ENCODE results near the gene PRR3. TPM values are rescaled to one million over a fixed set of nuclear protein-coding genes. Genes with fewer than 3 reads are reported as not detected.

PRR3 gene
- polyA plus RNA-seq, 3 donors = 2.8 to 7.1 (median 3.6) TPM

DNA sequence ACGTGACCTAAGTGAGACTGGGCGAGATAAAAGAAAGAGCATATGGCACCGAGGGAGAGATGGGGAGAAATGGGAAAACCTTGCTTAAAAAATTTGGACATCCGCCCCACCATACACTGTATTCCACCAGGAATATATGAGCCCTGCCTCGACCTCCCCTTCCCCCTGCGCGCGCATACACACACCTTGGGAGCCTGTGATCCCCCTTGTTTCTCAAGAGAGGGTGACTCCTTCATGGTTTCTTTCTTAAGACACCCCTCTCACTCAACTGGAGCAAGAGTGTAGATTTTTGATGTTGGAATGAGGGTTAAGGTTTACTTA is 14.6 kb downstream of the PRR3 start:
- Histone ChIP-seq H3K36me3 (replicated peaks in 1 of 2; ENCODE audit: control insufficient read depth in 1 of 2, insufficient read depth in 2 of 2, low read length in 2 of 2) (peaks cover 3 to 26% of the 10 kb centered on the region in 2 donors), H3K4me2 (replicated peaks; ENCODE audit: extremely low read depth, low read length, poor library complexity, severe bottlenecking) (peak overlapping the region; percentile 92), H4K20me1 (ENCODE audit: insufficient read depth, low read length) (peaks cover 51% of the 10 kb centered on the region), H3K9ac (ENCODE audit: insufficient read depth, low read length, poor library complexity, severe bottlenecking) (peak overlapping the region; percentile 83), H3K4me1 (ENCODE audit: control insufficient read depth in 1 of 2, insufficient read depth in 2 of 2, low read length in 2 of 2) (peaks cover 23 to 33% of the 10 kb centered on the region in 2 donors), H3K27me3 (ENCODE audit: control insufficient read depth in 2 of 2, insufficient read depth in 2 of 2, low read length in 2 of 2) (no peaks in the 10 kb centered on the region), H3K27ac (ENCODE audit: low read depth in 1 of 2, low read length in 2 of 2) (peak overlapping the region; percentile 93 to 97), H3K79me2 (ENCODE audit: insufficient read depth, low read length) (peaks cover 53% of the 10 kb centered on the region), H2AFZ (ENCODE audit: insufficient read depth, low read depth, low read length, poor library complexity, severe bottlenecking) (peak overlapping the region; percentile 74), H3K4me3 (replicated peaks in 1 of 3; ENCODE audit: low read depth in 2 of 3, low read length in 3 of 3) (peak overlapping the region; percentile 76 to 87 (median 79)), H3K9me3 (replicated peaks in 1 of 2; ENCODE audit: control insufficient read depth in 1 of 2, insufficient read depth in 1 of 2, low read length in 2 of 2) (no peaks in the 10 kb centered on the region)
- Mint-ChIP-seq H3K4me1 (peaks cover 40% of the 10 kb centered on the region), H3K9me3 (no peaks in the 10 kb centered on the region), H3K36me3 (peaks cover 14 to 26% of the 10 kb centered on the region in 2 donors), H3K27ac (peak overlapping the region; percentile 98 to 100 (median 99)), H3K27me3 (ENCODE audit: low read depth in 3 of 3) (peaks cover 1 to 5% (median 2%) of the 10 kb centered on the region in 3 donors), H3K4me3 (peak overlapping the region; percentile 96 to 99)
- TF ChIP-seq CTCF (IDR thresholded peaks at IDR 0.05) = no peak
- intact Hi-C loops (cut with micrococcal nuclease) = loop anchor here (2.0 kb wide), 2 partner anchors 15 to 45 kb away; partner anchors contain the start of genes GNL1 (in 2 of the 2), PRR3 (in 2 of the 2), MRPS18B (in 1 of the 2) and PPP1R10 (in 1 of the 2)
- no peak for DNase-seq
- WGBS (ENCODE audit: insufficient coverage) = no CpG with 5 or more reads among the region's 8 CpGs

DNA sequence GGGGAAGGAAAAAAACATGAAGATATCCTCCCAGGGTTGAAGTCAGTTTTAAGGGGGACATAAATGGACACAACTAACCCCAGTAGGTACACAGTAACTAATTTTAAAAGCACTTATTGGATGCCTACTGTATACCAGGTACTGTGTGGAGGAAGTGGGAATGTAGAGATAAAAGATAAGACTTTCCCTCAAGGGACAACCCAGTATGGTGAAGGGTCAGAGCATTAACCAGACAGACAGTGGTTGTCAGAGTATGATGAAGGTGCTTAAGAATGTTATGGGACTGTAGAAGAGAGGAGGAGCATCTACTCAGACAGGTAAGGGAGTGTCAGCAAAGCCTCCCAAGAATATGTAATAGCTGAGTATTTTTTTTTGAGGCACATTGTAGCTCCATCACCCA is 15.1 kb downstream of the PRR3 start:
- Histone ChIP-seq H3K4me3 (replicated peaks in 1 of 3; ENCODE audit: low read depth in 2 of 3, low read length in 3 of 3) (peak overlapping the region in 2 of 3 experiments; percentile 76 to 87), H3K9me3 (replicated peaks in 1 of 2; ENCODE audit: control insufficient read depth in 1 of 2, insufficient read depth in 1 of 2, low read length in 2 of 2) (no peaks in the 10 kb centered on the region), H3K79me2 (ENCODE audit: insufficient read depth, low read length) (peaks cover 58% of the 10 kb centered on the region), H3K36me3 (replicated peaks in 1 of 2; ENCODE audit: control insufficient read depth in 1 of 2, insufficient read depth in 2 of 2, low read length in 2 of 2) (peaks cover 7 to 30% of the 10 kb centered on the region in 2 donors), H3K27ac (ENCODE audit: low read depth in 1 of 2, low read length in 2 of 2) (peak overlapping the region in 1 of 2 donors; percentile 97), H3K27me3 (ENCODE audit: control insufficient read depth in 2 of 2, insufficient read depth in 2 of 2, low read length in 2 of 2) (no peaks in the 10 kb centered on the region), H3K9ac (ENCODE audit: insufficient read depth, low read length, poor library complexity, severe bottlenecking) (peak overlapping the region; percentile 83), H3K4me2 (replicated peaks; ENCODE audit: extremely low read depth, low read length, poor library complexity, severe bottlenecking) (peak overlapping the region; percentile 92), H3K4me1 (ENCODE audit: control insufficient read depth in 1 of 2, insufficient read depth in 2 of 2, low read length in 2 of 2) (peaks cover 23 to 33% of the 10 kb centered on the region in 2 donors), H2AFZ (ENCODE audit: insufficient read depth, low read depth, low read length, poor library complexity, severe bottlenecking) (no peak overlapping the region), H4K20me1 (ENCODE audit: insufficient read depth, low read length) (peaks cover 56% of the 10 kb centered on the region)
- peak overlapping the region; percentile 96 to 99 for H3K4me3 Mint-ChIP-seq
- no peaks in the 10 kb centered on the region for H3K9me3 Mint-ChIP-seq
- TF ChIP-seq CTCF (IDR thresholded peaks at IDR 0.05) = no peak
- H3K36me3 Mint-ChIP-seq = peaks cover 19 to 31% of the 10 kb centered on the region in 2 donors
- peak overlapping the region; percentile 98 to 100 (median 99) for H3K27ac Mint-ChIP-seq
- no peak for DNase-seq
- H3K4me1 Mint-ChIP-seq = peaks cover 40% of the 10 kb centered on the region
- H3K27me3 Mint-ChIP-seq (ENCODE audit: low read depth in 3 of 3) = peaks cover 1 to 5% (median 2%) of the 10 kb centered on the region in 3 donors
- intact Hi-C loops (cut with micrococcal nuclease) = no loop called here

Measured in CD14-positive monocyte (primary cell).